Left ventricle myocardium superior (tissue), 1 donor: Measurements from ENCODE around the gene PLPP4. TPM values are rescaled to one million over a fixed set of nuclear protein-coding genes. Genes with fewer than 3 reads are reported as not detected.

Experiments used
- ATAC-seq: fragments of 200-7000 bp; cut with Tn5 transposase; one replicate; pipeline ENCODE4 v1.9.1; 2020; ENCODE audit warnings: mild to moderate bottlenecking, moderate library complexity
- DNase-seq: peaks from one replicate; pipeline ENCODE4 v3.0.0-alpha.2; 2020
- intact Hi-C: fragments of 100-400 bp; cut with micrococcal nuclease; formaldehyde crosslinking; loops from one replicate; pipeline ENCODE4 v1.11.0; 2022
- total RNA-seq: library from RNA; stranded (reverse); fragmentation: NEBNext Ultra II Directional; extraction: Animal tissue kit (Norgen Biotek cat#: 25700); gene quantifications from one replicate; pipeline ENCODE4 v1.2.1, GENCODE V29; 2021
- donor health status: DM: no; HTN: yes; CAD: no; lungs with severe emphysema.

PLPP4 gene
- total RNA-seq, 1 donor from 2014 or later: not detected

DNA sequence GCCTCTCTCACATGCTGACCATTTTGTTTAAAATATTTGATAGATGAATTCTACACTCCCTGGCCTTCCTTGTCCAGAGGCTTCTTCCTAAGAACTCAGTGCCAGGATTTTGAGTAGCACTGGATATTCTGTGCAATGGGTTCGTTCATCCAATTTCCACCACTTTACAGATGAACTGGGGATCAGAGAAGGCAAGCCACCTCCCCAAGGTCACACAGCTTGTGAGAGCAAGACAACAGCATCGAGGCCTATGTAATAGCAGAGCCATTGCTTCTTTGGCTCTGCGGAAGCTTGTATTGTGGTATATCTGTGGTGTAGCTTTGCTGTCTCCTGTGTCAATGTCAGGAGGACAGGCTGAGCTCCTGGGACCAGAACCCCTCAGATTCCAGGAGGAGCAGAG is 140.9 kb downstream of the PLPP4 start:
- DNase-seq: no peak
- no peak for ATAC-seq
- intact Hi-C loops: no loop called here

- intact Hi-C loops: no loop called here
- DNase-seq: no peak
- ATAC-seq: no peak
Measured at GRCh38 chr10:120598386-120598785, 141.4 kb downstream of the PLPP4 start.

DNA sequence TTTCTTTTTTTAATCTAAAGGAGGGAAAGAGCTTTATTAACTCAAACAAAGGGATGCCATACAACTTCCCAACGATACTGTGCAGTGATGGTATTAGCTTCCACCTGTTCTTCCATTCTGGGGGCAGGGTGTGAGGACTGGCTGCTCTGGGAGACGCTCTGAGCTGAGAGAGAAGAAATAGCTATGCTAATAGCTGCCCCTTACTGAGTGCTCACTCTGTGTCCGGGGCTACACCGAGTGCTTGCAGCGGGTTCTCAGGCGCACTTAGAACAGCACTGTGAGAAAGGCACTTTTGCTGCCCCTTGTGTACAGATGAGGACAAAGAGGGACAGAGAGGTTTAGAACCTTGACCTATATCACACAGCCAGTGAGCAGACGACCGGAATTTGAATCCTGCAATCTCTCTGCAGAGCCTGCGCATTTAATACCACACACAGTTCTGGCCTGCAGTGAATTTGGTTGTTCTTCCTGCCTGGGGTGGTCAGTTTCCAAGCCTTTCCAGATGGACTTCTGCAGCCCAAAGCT is 142.2 kb downstream of the PLPP4 start:
- ATAC-seq: no peak
- intact Hi-C loops: no loop called here
- no peak for DNase-seq

DNA sequence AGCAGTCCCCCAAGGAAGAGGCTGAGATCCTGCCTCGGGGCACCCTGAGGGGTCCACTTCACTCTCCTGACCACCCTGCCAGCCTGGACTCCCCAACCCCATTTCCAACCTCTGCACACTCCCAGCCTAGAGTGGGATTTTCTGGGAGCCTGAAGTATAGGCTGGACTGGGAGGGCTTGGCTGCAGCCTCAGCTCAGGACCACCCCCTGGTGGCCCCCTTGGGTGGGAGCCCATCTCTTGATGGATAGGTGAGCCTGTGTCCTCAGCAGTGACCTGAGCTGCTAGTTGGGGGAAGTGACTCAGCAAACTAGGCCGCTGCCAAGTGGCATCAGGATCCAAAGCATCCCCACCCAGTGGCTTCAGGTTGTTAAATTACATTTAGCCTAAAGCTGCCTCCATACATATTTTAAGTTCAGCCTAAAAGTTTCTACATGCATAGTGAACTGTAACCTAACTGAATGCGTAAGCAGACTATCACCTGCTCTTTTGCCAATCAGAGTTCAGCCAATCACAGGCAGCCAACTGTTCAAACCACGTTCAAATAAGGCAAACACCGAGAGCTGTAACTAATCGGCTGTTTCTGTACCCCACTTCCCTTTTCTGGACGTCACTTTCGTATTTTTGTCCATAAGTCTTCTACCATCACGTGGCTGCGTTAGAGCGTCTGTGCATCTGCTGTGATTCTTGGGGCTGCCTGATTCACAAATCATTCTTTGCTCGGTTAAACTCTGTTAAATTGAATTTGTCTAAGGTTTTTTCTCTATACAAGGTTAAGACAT is 144.0 kb downstream of the PLPP4 start:
- intact Hi-C loops: no loop called here
- DNase-seq (no peak), ATAC-seq (no peak)

GRCh38 chr10:120601999-120602398 is 145.0 kb downstream of the PLPP4 start:
- intact Hi-C loops: no loop called here
- DNase-seq: no peak
- ATAC-seq: no peak

DNA sequence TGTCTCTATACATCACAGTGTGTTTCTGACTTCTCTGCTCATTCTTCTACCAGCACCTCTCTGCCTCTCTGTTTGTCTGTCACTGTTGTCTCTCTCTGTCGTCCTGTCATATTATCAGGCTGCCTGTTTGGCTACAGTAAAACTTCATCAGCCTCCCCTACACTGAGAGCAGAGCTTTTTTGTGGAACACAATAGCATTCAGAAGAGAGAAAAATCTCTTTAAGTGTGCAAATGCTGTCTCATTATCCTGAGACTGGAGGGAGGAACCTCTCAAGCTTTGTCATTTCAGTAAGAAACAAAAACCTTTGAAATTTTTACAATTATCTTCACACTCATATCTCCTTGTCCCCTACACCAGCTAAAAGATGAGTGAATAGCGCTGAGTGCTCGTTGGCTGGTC is 148.4 kb downstream of the PLPP4 start:
- DNase-seq: no peak
- ATAC-seq: no peak
- intact Hi-C loops: no loop called here

- ATAC-seq (no peak), DNase-seq (no peak)
- intact Hi-C loops: no loop called here
Measured at GRCh38 chr10:120606051-120606764, 149.2 kb downstream of the PLPP4 start.

GRCh38 chr10:120607016-120607709 is 150.1 kb downstream of the PLPP4 start:
- DNase-seq (no peak), ATAC-seq (no peak)
- intact Hi-C loops: no loop called here

DNA sequence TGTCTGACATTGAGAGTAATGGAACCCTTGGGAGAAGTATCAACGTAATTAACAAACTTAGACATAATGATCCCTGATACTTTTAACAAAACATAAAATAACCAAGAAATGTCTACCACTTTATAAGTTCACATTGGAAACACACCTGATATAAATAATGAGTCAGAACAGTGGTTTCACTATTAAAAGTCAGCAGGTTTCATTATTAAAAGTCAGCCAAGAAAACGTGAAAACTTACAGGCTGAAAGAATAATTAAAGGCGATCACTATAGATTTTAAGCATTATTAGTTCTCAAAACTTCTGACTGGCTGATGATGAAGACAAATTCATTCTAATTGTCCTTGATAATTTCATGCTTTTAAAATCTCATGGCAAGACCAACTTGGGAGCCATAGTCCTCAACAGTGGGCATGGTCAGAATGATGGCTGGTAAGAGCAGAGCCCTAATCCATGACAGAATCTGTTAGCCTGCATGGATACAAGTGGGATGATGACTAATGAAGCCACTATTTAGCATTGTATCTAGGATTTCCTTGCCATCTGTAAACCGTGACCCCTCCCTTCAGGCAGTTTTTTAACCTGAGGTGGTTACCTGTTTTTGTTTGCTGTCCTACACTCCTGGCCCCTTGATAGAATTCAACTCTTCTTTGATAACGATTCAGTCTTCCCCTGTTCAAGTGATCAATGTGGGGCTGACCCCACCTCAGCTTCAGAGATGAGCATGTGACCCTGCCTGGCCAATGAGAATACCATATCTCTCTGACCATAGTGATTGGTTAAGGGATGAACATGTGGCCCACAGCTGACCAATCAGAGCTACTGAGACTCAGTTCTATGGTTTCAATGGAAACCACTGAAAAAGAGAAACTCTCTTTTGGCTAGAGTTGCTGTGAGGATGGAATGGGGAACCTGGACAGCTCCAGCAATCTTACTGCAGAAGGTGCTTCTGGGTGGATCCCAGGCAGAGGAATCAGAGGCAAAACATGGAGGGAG is 151.0 kb downstream of the PLPP4 start:
- no peak for DNase-seq
- ATAC-seq: no peak
- intact Hi-C loops: no loop called here

GRCh38 chr10:120609006-120609405 is 152.0 kb downstream of the PLPP4 start:
- no peak for ATAC-seq
- no peak for DNase-seq

GRCh38 chr10:120610791-120611190 is 153.8 kb downstream of the PLPP4 start:
- no peak for ATAC-seq

More at GRCh38 chr10:120609006-120609405, 152.0 kb downstream of the PLPP4 start:
- intact Hi-C loops: no loop called here

GRCh38 chr10:120612756-120613155 is 155.7 kb downstream of the PLPP4 start:
- DNase-seq: no peak
- intact Hi-C loops: no loop called here
- ATAC-seq: no peak

More at GRCh38 chr10:120610791-120611190, 153.8 kb downstream of the PLPP4 start:
- intact Hi-C loops: no loop called here
- DNase-seq: no peak

DNA sequence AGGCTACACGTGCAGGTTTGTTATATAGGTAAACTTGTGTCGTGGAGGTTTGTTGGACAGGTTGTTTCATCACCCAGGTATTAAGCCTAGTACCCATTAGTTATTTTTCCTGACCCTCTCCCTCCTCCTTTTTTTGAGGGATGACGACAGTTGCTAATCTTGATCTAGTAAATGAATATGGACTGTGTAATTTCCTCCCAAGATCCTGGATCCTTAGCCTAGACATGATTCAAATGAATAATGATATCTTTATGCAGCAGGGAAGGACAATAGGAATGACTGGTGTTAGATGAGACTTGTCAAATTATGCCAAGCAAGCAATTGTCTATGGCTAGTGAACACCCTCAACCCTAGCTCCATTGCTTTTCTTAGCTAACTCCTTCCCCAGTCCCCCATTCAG is 156.2 kb downstream of the PLPP4 start:
- intact Hi-C loops: no loop called here
- ATAC-seq: no peak
- no peak for DNase-seq

DNA sequence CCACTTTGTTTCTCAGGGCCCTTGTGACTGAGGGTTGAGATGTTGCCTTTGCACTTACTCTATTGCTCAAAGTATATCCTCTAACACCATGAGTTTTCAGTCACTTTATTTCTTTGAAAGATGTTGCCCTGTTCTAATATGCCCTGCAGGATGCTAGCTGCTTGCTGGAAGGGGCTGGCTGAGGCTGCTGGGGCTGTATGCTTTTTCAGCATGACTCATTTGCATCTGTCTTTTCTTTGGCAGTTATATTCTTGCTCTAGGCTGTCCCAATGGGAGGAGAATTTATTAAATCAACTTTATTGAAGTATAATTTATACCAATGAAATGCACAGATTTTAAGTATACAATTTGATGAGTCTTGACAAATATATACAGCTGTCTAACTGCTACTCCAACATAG is 157.7 kb downstream of the PLPP4 start:
- ATAC-seq: no peak
- intact Hi-C loops: no loop called here
- DNase-seq: no peak

- DNase-seq: no peak
- ATAC-seq: no peak
- intact Hi-C loops: no loop called here
Measured at GRCh38 chr10:120616311-120616911, 159.4 kb downstream of the PLPP4 start.

GRCh38 chr10:120628197-120628596 is 171.2 kb downstream of the PLPP4 start:
- intact Hi-C loops: no loop called here
- ATAC-seq (no peak), DNase-seq (no peak)

GRCh38 chr10:120630266-120630665 is 173.2 kb downstream of the PLPP4 start:
- no peak for DNase-seq
- no peak for ATAC-seq
- intact Hi-C loops: no loop called here

GRCh38 chr10:120632047-120632446 is 175.0 kb downstream of the PLPP4 start:
- ATAC-seq (no peak), DNase-seq (no peak)
- intact Hi-C loops: no loop called here
